NK-92 treated with Interleukin-12 subunit alpha and Interleukin-12 subunit beta, amount 100 ng/mL, for 24 hours (cell line): ENCODE results near the gene CTDSPL.

Experiments
- DNase-seq: peaks from one replicate; lab custom pipeline; 2025; lab: John Stamatoyannopoulos, UW

Gene CTDSPL

GRCh38 chr3:37943126-37943525, 81.4 kb downstream of the CTDSPL start:
- no peak for DNase-seq

GRCh38 chr3:37943631-37944314, 82.1 kb downstream of the CTDSPL start:
- DNase-seq: no peak

- DNase-seq: no peak
Measured at GRCh38 chr3:37944391-37944842, 82.7 kb downstream of the CTDSPL start.

GRCh38 chr3:37945156-37945806, 83.6 kb downstream of the CTDSPL start:
- DNase-seq: no peak

GRCh38 chr3:37945807-37946530, 84.3 kb downstream of the CTDSPL start:
- DNase-seq: no peak

- no peak for DNase-seq
Measured at GRCh38 chr3:37946531-37946889, 84.8 kb downstream of the CTDSPL start.

GRCh38 chr3:37949866-37950265, 88.2 kb downstream of the CTDSPL start:
- DNase-seq: no peak

- no peak for DNase-seq
Measured at GRCh38 chr3:37952564-37952963, 90.9 kb downstream of the CTDSPL start.

- DNase-seq: no peak
Measured at GRCh38 chr3:37953226-37953625, 91.5 kb downstream of the CTDSPL start.

- no peak for DNase-seq
Measured at GRCh38 chr3:37953707-37954394, 92.2 kb downstream of the CTDSPL start.

- DNase-seq: no peak
Measured at GRCh38 chr3:37954881-37955280, 93.2 kb downstream of the CTDSPL start.

- no peak for DNase-seq
Measured at GRCh38 chr3:37955918-37956707, 94.4 kb downstream of the CTDSPL start.

- DNase-seq: no peak
Measured at GRCh38 chr3:37956723-37957538, 95.3 kb downstream of the CTDSPL start.

GRCh38 chr3:37957539-37957936, 95.9 kb downstream of the CTDSPL start:
- no peak for DNase-seq

GRCh38 chr3:37961622-37962431, 100.1 kb downstream of the CTDSPL start:
- no peak for DNase-seq

GRCh38 chr3:37963016-37963415, 101.3 kb downstream of the CTDSPL start:
- DNase-seq: no peak

GRCh38 chr3:37963635-37964034, 102.0 kb downstream of the CTDSPL start:
- no peak for DNase-seq

GRCh38 chr3:37964146-37964545, 102.5 kb downstream of the CTDSPL start:
- DNase-seq: no peak

- DNase-seq: no peak
Measured at GRCh38 chr3:37964716-37965115, 103.0 kb downstream of the CTDSPL start.
